SK-N-SH (cell line): ENCODE results near the gene ADAMTS10. TPM values are rescaled to one million over a fixed set of nuclear protein-coding genes. Genes with fewer than 3 reads are reported as not detected.
A peak's percentile ranks its signal among the peaks of the same experiment; 100 is the strongest.

Source experiments
- CTCF ChIA-PET: fragments of 300-600, 350-600 bp; formaldehyde crosslinking; extraction: SDS; loops from one replicate; lab custom pipeline; 2021; lab: Yijun Ruan, JAX
- POLR2A ChIA-PET: fragments of 350-600 bp; sonication (Branson Sonifier 250); formaldehyde crosslinking; extraction: SDS; loops from one replicate; lab custom pipeline; 2020; ENCODE audit warnings: antibody characterized with exemption, inconsistent platforms; lab: Yijun Ruan, JAX
- DNase-seq: peaks from one replicate; pipeline ENCODE4 v3.0.0; 2012
- H2AFZ ChIP-seq: fragments of 200-600 bp; sonication (generic); 2 replicates; pipeline ENCODE4 v1.8.1; 2016; ENCODE audit warnings: antibody characterized with exemption, mild to moderate bottlenecking, low read depth
- H3F3A ChIP-seq: fragments of 200-600 bp; sonication (generic); replicated peaks from 2 replicates; pipeline ENCODE3; 2016; ENCODE audit warnings: antibody characterized with exemption, mild to moderate bottlenecking; ENCODE audit not compliant: insufficient read depth
- H3K27ac ChIP-seq, 2 experiments: fragments of 200-500 bp in 1 of 2; fragments of 200-600 bp in 1 of 2; sonication (Bioruptor generic) in 1 of 2; sonication (generic), shearing (Covaris generic) in 1 of 2; 2 replicates each; pipeline versions ENCODE4 v1.5.1 to v1.6.1; 2014 to 2016; ENCODE audit warnings: low read depth in 2 of 2, inconsistent platforms in 1 of 2, low read length in 1 of 2, mild to moderate bottlenecking in 1 of 2, mixed read lengths in 1 of 2
- H3K27me3 ChIP-seq: fragments of 200-600 bp; sonication (generic), shearing (Covaris generic); 2 replicates; pipeline ENCODE4 v1.6.1; 2016; ENCODE audit warnings: mixed run types; ENCODE audit not compliant: insufficient read depth
- H3K36me3 ChIP-seq, 2 experiments: fragments of 200-500 bp in 1 of 2; fragments of 200-600 bp in 1 of 2; sonication (Bioruptor generic) in 1 of 2; sonication (generic) in 1 of 2; replicated peaks in 1 of 2; 2 replicates each; pipeline versions ENCODE3 to v1.5.1; 2014 to 2016; ENCODE audit warnings: low read length in 1 of 2, mild to moderate bottlenecking in 1 of 2; ENCODE audit not compliant: insufficient read depth in 2 of 2, control insufficient read depth in 1 of 2
- H3K4me1 ChIP-seq, 2 experiments: fragments of 200-500 bp in 1 of 2; fragments of 200-600 bp in 1 of 2; sonication (Bioruptor generic) in 1 of 2; sonication (generic), shearing (Covaris generic) in 1 of 2; 2 replicates each; pipeline versions ENCODE4 v1.5.1 to v1.6.1; 2014 to 2016; ENCODE audit warnings: low read depth in 1 of 2, low read length in 1 of 2, mixed run types in 1 of 2; ENCODE audit not compliant: insufficient read depth in 2 of 2, control insufficient read depth in 1 of 2
- H3K4me2 ChIP-seq: fragments of 200-600 bp; sonication (generic), shearing (Covaris generic); 2 replicates; pipeline ENCODE4 v1.6.1; 2017; ENCODE audit warnings: mixed run types
- H3K4me3 ChIP-seq, 2 experiments: fragments of 200-500 bp in 1 of 2; fragments of 200-600 bp in 1 of 2; sonication (Bioruptor generic) in 1 of 2; sonication (generic), shearing (Covaris generic) in 1 of 2; 2 replicates each; pipeline versions ENCODE4 v1.5.1 to v1.8.1; 2014 to 2016; ENCODE audit warnings: low read depth in 2 of 2, inconsistent platforms in 1 of 2, low read length in 1 of 2, mild to moderate bottlenecking in 1 of 2, mixed read lengths in 1 of 2, moderate library complexity in 1 of 2
- H3K79me2 ChIP-seq: fragments of 200-600 bp; sonication (generic); 2 replicates; pipeline ENCODE4 v1.8.1; 2017; ENCODE audit warnings: mild to moderate bottlenecking; ENCODE audit not compliant: insufficient read depth
- H3K9ac ChIP-seq: fragments of 200-600 bp; sonication (generic); 2 replicates; pipeline ENCODE4 v1.6.1; 2017; ENCODE audit warnings: mixed run types
- H3K9me2 ChIP-seq: fragments of 200-600 bp; sonication (generic); 2 replicates; pipeline ENCODE4 v1.6.1; 2017; ENCODE audit warnings: mixed run types
- H3K9me3 ChIP-seq: fragments of 200-600 bp; sonication (generic); 2 replicates; pipeline ENCODE4 v1.6.1; 2017; ENCODE audit warnings: mixed run types, mild to moderate bottlenecking, moderate library complexity
- H4K20me1 ChIP-seq: fragments of 200-600 bp; sonication (generic); 2 replicates; pipeline ENCODE4 v1.6.1; 2017; ENCODE audit warnings: mild to moderate bottlenecking, mixed run types; ENCODE audit not compliant: insufficient read depth
- CHD2 ChIP-seq: fragments of 150-350 bp; IDR thresholded peaks from 2 replicates; pipeline ENCODE4 v1.6.1; 2018; ENCODE audit warnings: low read length; ENCODE audit not compliant: partially characterized antibody
- ELF1 ChIP-seq: IDR thresholded peaks from 2 replicates; pipeline ENCODE4 v1.4.0; 2012
- FOSL2 ChIP-seq: IDR thresholded peaks from 2 replicates; pipeline ENCODE4 v1.4.0; 2012; ENCODE audit warnings: low read depth, mild to moderate bottlenecking, moderate library complexity, borderline replicate concordance
- FOXM1 ChIP-seq: IDR thresholded peaks from 2 replicates; pipeline ENCODE4 v1.4.0; 2012; ENCODE audit warnings: low read depth, mild to moderate bottlenecking
- GABPA ChIP-seq: IDR thresholded peaks from 2 replicates; pipeline ENCODE4 v1.4.0; 2012; ENCODE audit warnings: low read depth, mild to moderate bottlenecking
- JUND ChIP-seq: IDR thresholded peaks from 2 replicates; pipeline ENCODE4 v1.4.0; 2012
- MAX ChIP-seq: IDR thresholded peaks from 2 replicates; pipeline ENCODE4 v1.4.0; 2012; ENCODE audit warnings: low read depth
- MXI1 ChIP-seq: IDR thresholded peaks from 2 replicates; pipeline ENCODE4 v1.6.1; 2012; ENCODE audit warnings: mild to moderate bottlenecking, low read depth, low read length, improper control_type of control experiment
- RAD21 ChIP-seq: IDR thresholded peaks from 2 replicates; pipeline ENCODE4 v1.6.1; 2012; ENCODE audit warnings: mild to moderate bottlenecking, low read length
- RFX5 ChIP-seq: IDR thresholded peaks from 2 replicates; pipeline ENCODE4 v1.6.1; 2012; ENCODE audit warnings: mild to moderate bottlenecking, improper control_type of control experiment, low read length
- RXRA ChIP-seq: IDR thresholded peaks from 2 replicates; pipeline ENCODE4 v1.4.0; 2012; ENCODE audit warnings: low read depth, mild to moderate bottlenecking, borderline replicate concordance
- SIN3A ChIP-seq: IDR thresholded peaks from 2 replicates; pipeline ENCODE4 v1.6.1; 2012; ENCODE audit warnings: low read depth, mild to moderate bottlenecking, low read length, moderate library complexity, borderline replicate concordance
- SMC3 ChIP-seq: IDR thresholded peaks from 2 replicates; pipeline ENCODE4 v1.6.1; 2012; ENCODE audit warnings: low read depth, low read length, improper control_type of control experiment
- TCF12 ChIP-seq: IDR thresholded peaks from 2 replicates; pipeline ENCODE4 v1.4.0; 2012
- TEAD4 ChIP-seq: IDR thresholded peaks from 2 replicates; pipeline ENCODE4 v1.4.0; 2012; ENCODE audit warnings: mild to moderate bottlenecking, borderline replicate concordance; ENCODE audit not compliant: insufficient read depth
- USF1 ChIP-seq: IDR thresholded peaks from 2 replicates; pipeline ENCODE4 v1.4.0; 2012; ENCODE audit warnings: low read depth, borderline replicate concordance
- YY1 ChIP-seq: IDR thresholded peaks from 2 replicates; pipeline ENCODE4 v1.4.0; 2012; ENCODE audit warnings: low read depth, mild to moderate bottlenecking
- WGBS: methylation state at CpG from one replicate; pipeline ENCODE4 v1.1.6; 2017; ENCODE audit warnings: low lambda C conversion rate; 5-methylcytosine and 5-hydroxymethylcytosine counted together
- polyA plus RNA-seq, 3 experiments: library from polyadenylated mRNA; depleted of rRNA; stranded (reverse); fragments of >200 nt; gene quantifications; 2 replicates each; pipeline ENCODE4 v1.2.3, GENCODE V29; 2012
- TF ChIP-seq, protein P1 (sequence below): IDR thresholded peaks from 2 replicates; pipeline ENCODE4; 2012
- TF ChIP-seq, protein P2 (sequence below): fragments of 200-600 bp; sonication (generic); IDR thresholded peaks from 2 replicates; pipeline ENCODE4 v1.6.1; 2017; ENCODE audit warnings: antibody characterized with exemption, mild to moderate bottlenecking, moderate library complexity

ADAMTS10 gene
- polyA plus RNA-seq, 1 of the 3 experiments (the other 2 are of a cell fraction) = 3.6 TPM

- Histone ChIP-seq H3F3A (no peaks in the 10 kb centered on the region), H3K27ac (no peak overlapping the region), H3K4me3 (no peak overlapping the region), H3K36me3 (no peaks in the 10 kb centered on the region), H3K27me3 (no peaks in the 10 kb centered on the region), H2AFZ (no peak overlapping the region), H3K4me2 (no peak overlapping the region), H4K20me1 (no peaks in the 10 kb centered on the region), H3K79me2 (no peaks in the 10 kb centered on the region), H3K9me3 (no peaks in the 10 kb centered on the region), H3K4me1 (no peaks in the 10 kb centered on the region), H3K9me2 (no peaks in the 10 kb centered on the region), H3K9ac (no peak overlapping the region)
- POLR2A ChIA-PET = no interaction called here
- WGBS = 92% methylated on average over 14 of the region's 71 CpGs
- CTCF ChIA-PET = interaction anchor here (0.7 to 1.5 kb wide), 2 partner anchors 14 to 1979 kb away, joined by 3 read pairs; no protein-coding TSS in a partner anchor
- no peak for TF ChIP-seq FOSL2
- TF ChIP-seq JUND = no peak
- TF ChIP-seq SMC3 = no peak
- no peak for TF ChIP-seq RFX5
- no peak for TF ChIP-seq RAD21
- TF ChIP-seq RXRA = no peak
- no peak for TF ChIP-seq GABPA
- TF ChIP-seq MXI1 = no peak
- TF ChIP-seq, protein P1, sequence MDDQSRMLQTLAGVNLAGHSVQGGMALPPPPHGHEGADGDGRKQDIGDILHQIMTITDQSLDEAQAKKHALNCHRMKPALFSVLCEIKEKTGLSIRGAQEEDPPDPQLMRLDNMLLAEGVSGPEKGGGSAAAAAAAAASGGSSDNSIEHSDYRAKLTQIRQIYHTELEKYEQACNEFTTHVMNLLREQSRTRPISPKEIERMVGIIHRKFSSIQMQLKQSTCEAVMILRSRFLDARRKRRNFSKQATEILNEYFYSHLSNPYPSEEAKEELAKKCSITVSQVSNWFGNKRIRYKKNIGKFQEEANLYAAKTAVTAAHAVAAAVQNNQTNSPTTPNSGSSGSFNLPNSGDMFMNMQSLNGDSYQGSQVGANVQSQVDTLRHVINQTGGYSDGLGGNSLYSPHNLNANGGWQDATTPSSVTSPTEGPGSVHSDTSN = no peak
- TF ChIP-seq YY1 = no peak
- no peak for TF ChIP-seq FOXM1
- no peak for TF ChIP-seq USF1
- no peak for TF ChIP-seq CHD2
- TF ChIP-seq MAX = no peak
- no peak for TF ChIP-seq TCF12
- DNase-seq = no peak
These were observed 25.3 kb downstream of the ADAMTS10 start for GRCh38 chr19:8584965-8585893.

GRCh38 chr19:8580710-8581281 is 29.7 kb downstream of the ADAMTS10 start:
- peak; percentile 90 for DNase-seq
- CTCF ChIA-PET = interaction anchor here (0.5 to 6.8 kb wide), 37 partner anchors 11 to 514 kb away, joined by 3 to 152 read pairs (median 5); partner anchors contain the start of gene ZNF414
- peaks cover 10% of the 10 kb centered on the region for H3F3A ChIP-seq
- no peak overlapping the region for H3K4me2 ChIP-seq
- no peaks in the 10 kb centered on the region for H3K9me2 ChIP-seq
- H3K36me3 ChIP-seq = no peaks in the 10 kb centered on the region
- no peaks in the 10 kb centered on the region; a peak in 1 of 4 replicates for H3K4me1 ChIP-seq
- H3K9ac ChIP-seq = no peak overlapping the region
- no peaks in the 10 kb centered on the region for H4K20me1 ChIP-seq
- no peaks in the 10 kb centered on the region for H3K9me3 ChIP-seq
- H3K27ac ChIP-seq = no peak overlapping the region
- no peak for TF ChIP-seq TEAD4
- TF ChIP-seq ELF1 = peak; percentile 66
- no peak for TF ChIP-seq MXI1
- TF ChIP-seq TCF12 = peak; percentile 53; the same call in 1 of the 2 replicates
- TF ChIP-seq USF1 = no peak
- peak; percentile 87 for TF ChIP-seq SMC3
- no peak for TF ChIP-seq SIN3A
- peak; percentile 78 for TF ChIP-seq RAD21
- TF ChIP-seq, protein P2, sequence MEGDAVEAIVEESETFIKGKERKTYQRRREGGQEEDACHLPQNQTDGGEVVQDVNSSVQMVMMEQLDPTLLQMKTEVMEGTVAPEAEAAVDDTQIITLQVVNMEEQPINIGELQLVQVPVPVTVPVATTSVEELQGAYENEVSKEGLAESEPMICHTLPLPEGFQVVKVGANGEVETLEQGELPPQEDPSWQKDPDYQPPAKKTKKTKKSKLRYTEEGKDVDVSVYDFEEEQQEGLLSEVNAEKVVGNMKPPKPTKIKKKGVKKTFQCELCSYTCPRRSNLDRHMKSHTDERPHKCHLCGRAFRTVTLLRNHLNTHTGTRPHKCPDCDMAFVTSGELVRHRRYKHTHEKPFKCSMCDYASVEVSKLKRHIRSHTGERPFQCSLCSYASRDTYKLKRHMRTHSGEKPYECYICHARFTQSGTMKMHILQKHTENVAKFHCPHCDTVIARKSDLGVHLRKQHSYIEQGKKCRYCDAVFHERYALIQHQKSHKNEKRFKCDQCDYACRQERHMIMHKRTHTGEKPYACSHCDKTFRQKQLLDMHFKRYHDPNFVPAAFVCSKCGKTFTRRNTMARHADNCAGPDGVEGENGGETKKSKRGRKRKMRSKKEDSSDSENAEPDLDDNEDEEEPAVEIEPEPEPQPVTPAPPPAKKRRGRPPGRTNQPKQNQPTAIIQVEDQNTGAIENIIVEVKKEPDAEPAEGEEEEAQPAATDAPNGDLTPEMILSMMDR = peak; percentile 99
- no peaks in the 10 kb centered on the region for H3K27me3 ChIP-seq
- no peaks in the 10 kb centered on the region for H3K79me2 ChIP-seq
- whole genome bisulfite sequencing = 4% methylated on average over 8 of the region's 21 CpGs
- peak overlapping the region in 1 of 2 experiments; percentile 50; a peak in 1 of 4 replicates for H3K4me3 ChIP-seq
- H2AFZ ChIP-seq = no peak overlapping the region
- POLR2A ChIA-PET = interaction anchor here (0.6 to 0.7 kb wide), 2 partner anchors 43 to 259 kb away, joined by 3 to 4 read pairs; no protein-coding TSS in a partner anchor
